Measurements from ENCODE around the gene HELB. TPM values are rescaled to one million over a fixed set of nuclear protein-coding genes. Genes with fewer than 3 reads are reported as not detected.

The HELB gene
- total and polyA plus RNA-seq, 4 donors = 0.18 to 8.0 (median 2.9) TPM

DNA sequence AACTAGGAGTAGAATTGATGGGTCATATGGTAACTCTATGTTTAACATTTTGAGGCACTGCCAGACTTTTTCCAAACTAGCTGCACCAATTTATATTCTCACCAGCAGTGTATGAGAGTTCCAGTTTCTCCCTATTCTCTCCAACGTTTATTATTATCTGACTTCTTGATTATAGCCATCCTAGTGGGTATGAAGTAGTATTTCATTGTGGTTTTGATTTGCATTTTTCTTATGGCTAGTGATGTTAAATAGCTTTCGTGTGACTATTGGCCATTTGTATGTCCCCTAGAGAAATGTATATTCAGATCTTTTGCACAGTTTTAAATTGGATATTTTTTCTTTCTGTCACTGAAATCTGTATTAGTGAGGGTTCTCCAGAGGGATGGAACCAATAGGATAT, 37.8 kb downstream of the HELB start (continued):
- TF ChIP-seq, protein P1, sequence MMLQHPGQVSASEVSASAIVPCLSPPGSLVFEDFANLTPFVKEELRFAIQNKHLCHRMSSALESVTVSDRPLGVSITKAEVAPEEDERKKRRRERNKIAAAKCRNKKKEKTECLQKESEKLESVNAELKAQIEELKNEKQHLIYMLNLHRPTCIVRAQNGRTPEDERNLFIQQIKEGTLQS (IDR thresholded peaks at IDR 0.05) = no peak
- no peak for TF ChIP-seq HNF4A (conservative IDR thresholded peaks at IDR 0.05)

DNA sequence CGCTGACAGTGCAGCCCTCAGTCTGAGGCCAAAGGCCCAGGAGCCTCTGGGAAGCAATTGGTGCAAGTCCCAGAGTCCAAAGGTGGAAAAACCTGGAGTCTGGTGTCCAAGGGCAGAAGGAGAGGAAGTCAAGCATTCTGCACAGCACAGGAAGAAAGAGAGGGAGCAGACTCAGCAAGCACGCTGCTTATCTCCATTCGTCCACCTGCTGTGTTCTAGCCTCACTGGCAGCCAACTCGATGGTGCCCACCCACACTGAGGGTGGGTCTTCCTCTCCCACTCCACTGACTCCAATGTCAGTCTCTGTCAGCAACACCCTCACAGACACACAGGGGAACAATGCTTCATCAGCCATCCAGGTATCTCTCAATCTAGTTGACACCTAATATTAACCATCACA, 38.8 kb downstream of the HELB start:
- H3K9me3 ChIP-seq (ENCODE audit: control insufficient read depth in 4 of 4, low read length in 3 of 4) = peaks cover 2 to 11% (median 7%) of the 10 kb centered on the region in 4 donors
- H3K36me3 ChIP-seq (ENCODE audit: control insufficient read depth in 4 of 4, insufficient read depth in 3 of 4, low read depth in 1 of 4, low read length in 3 of 4) = peaks cover 1 to 18% (median 14%) of the 10 kb centered on the region in 4 donors
- H3K9ac ChIP-seq (ENCODE audit: low read depth in 1 of 2, low read length in 2 of 2) = no peak overlapping the region
- TF ChIP-seq, protein P2, sequence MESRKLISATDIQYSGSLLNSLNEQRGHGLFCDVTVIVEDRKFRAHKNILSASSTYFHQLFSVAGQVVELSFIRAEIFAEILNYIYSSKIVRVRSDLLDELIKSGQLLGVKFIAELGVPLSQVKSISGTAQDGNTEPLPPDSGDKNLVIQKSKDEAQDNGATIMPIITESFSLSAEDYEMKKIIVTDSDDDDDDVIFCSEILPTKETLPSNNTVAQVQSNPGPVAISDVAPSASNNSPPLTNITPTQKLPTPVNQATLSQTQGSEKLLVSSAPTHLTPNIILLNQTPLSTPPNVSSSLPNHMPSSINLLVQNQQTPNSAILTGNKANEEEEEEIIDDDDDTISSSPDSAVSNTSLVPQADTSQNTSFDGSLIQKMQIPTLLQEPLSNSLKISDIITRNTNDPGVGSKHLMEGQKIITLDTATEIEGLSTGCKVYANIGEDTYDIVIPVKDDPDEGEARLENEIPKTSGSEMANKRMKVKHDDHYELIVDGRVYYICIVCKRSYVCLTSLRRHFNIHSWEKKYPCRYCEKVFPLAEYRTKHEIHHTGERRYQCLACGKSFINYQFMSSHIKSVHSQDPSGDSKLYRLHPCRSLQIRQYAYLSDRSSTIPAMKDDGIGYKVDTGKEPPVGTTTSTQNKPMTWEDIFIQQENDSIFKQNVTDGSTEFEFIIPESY (IDR thresholded peaks at IDR 0.05) = no peak
- no peak for TF ChIP-seq TAF1 (conservative IDR thresholded peaks at IDR 0.05)
- no peak for TF ChIP-seq HNF4G (IDR thresholded peaks at IDR 0.05)
- no peak for TF ChIP-seq SP1 (IDR thresholded peaks at IDR 0.05)
- no peak for TF ChIP-seq RXRA (IDR thresholded peaks at IDR 0.05)
- TF ChIP-seq FOXA1 (IDR thresholded peaks at IDR 0.05) = no peak
- TF ChIP-seq, protein P3, sequence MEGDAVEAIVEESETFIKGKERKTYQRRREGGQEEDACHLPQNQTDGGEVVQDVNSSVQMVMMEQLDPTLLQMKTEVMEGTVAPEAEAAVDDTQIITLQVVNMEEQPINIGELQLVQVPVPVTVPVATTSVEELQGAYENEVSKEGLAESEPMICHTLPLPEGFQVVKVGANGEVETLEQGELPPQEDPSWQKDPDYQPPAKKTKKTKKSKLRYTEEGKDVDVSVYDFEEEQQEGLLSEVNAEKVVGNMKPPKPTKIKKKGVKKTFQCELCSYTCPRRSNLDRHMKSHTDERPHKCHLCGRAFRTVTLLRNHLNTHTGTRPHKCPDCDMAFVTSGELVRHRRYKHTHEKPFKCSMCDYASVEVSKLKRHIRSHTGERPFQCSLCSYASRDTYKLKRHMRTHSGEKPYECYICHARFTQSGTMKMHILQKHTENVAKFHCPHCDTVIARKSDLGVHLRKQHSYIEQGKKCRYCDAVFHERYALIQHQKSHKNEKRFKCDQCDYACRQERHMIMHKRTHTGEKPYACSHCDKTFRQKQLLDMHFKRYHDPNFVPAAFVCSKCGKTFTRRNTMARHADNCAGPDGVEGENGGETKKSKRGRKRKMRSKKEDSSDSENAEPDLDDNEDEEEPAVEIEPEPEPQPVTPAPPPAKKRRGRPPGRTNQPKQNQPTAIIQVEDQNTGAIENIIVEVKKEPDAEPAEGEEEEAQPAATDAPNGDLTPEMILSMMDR (IDR thresholded peaks at IDR 0.05; ENCODE audit: low read depth, low read length, missing input control) = no peak
- TF ChIP-seq FOXA2 (IDR thresholded peaks at IDR 0.05) = no peak
- TF ChIP-seq, protein P1 (IDR thresholded peaks at IDR 0.05) = no peak
- no peak for TF ChIP-seq YY1 (IDR thresholded peaks at IDR 0.05)
- TF ChIP-seq GABPA (IDR thresholded peaks at IDR 0.05 in 1 of 2, conservative IDR thresholded peaks at IDR 0.05 in 1 of 2) = no peak
- TF ChIP-seq EGR1 (IDR thresholded peaks at IDR 0.05; ENCODE audit: low read depth in 2 of 2) = no peak
- no peak for TF ChIP-seq HNF4A (conservative IDR thresholded peaks at IDR 0.05)
- TF ChIP-seq, protein P4, sequence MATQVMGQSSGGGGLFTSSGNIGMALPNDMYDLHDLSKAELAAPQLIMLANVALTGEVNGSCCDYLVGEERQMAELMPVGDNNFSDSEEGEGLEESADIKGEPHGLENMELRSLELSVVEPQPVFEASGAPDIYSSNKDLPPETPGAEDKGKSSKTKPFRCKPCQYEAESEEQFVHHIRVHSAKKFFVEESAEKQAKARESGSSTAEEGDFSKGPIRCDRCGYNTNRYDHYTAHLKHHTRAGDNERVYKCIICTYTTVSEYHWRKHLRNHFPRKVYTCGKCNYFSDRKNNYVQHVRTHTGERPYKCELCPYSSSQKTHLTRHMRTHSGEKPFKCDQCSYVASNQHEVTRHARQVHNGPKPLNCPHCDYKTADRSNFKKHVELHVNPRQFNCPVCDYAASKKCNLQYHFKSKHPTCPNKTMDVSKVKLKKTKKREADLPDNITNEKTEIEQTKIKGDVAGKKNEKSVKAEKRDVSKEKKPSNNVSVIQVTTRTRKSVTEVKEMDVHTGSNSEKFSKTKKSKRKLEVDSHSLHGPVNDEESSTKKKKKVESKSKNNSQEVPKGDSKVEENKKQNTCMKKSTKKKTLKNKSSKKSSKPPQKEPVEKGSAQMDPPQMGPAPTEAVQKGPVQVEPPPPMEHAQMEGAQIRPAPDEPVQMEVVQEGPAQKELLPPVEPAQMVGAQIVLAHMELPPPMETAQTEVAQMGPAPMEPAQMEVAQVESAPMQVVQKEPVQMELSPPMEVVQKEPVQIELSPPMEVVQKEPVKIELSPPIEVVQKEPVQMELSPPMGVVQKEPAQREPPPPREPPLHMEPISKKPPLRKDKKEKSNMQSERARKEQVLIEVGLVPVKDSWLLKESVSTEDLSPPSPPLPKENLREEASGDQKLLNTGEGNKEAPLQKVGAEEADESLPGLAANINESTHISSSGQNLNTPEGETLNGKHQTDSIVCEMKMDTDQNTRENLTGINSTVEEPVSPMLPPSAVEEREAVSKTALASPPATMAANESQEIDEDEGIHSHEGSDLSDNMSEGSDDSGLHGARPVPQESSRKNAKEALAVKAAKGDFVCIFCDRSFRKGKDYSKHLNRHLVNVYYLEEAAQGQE (IDR thresholded peaks at IDR 0.05) = no peak
- TF ChIP-seq, protein P5, sequence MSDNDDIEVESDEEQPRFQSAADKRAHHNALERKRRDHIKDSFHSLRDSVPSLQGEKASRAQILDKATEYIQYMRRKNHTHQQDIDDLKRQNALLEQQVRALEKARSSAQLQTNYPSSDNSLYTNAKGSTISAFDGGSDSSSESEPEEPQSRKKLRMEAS (IDR thresholded peaks at IDR 0.05) = no peak
- H3K27ac ChIP-seq (ENCODE audit: low read depth in 1 of 2, low read length in 2 of 2) = no peak overlapping the region
- 94% methylated on average over 4 of the region's 4 CpGs for WGBS
- peak overlapping the region in 1 of 3 donors; percentile 32 for H3K4me3 ChIP-seq (ENCODE audit: low read depth in 1 of 3, low read length in 3 of 3)
- H3K4me1 ChIP-seq (ENCODE audit: control insufficient read depth in 4 of 4, insufficient read depth in 4 of 4, low read length in 3 of 4) = no peaks in the 10 kb centered on the region
- H3K27me3 ChIP-seq (ENCODE audit: control insufficient read depth in 4 of 4, insufficient read depth in 4 of 4, low read length in 3 of 4) = no peaks in the 10 kb centered on the region
- no peak for DNase-seq (ENCODE audit: low spot score)
